ENCODE measurements around the gene SLC35E3.

- TF ChIP-seq POLR2A (IDR thresholded peaks at IDR 0.05) = no peak
- no peak for TF ChIP-seq CTCF (IDR thresholded peaks at IDR 0.05)
- no peak for TF ChIP-seq POLR2AphosphoS5 (IDR thresholded peaks at IDR 0.05)
Measured at GRCh38 chr12:68803948-68804656, 58.1 kb downstream of the SLC35E3 start.

Data from breast epithelium (tissue), 3 donors.